ENCODE measurements around the gene ADCY6. TPM values are rescaled to one million over a fixed set of nuclear protein-coding genes. Genes with fewer than 3 reads are reported as not detected.

Gene ADCY6
- polyA plus RNA-seq, 3 donors = 0.03 to 0.29 TPM; not detected in 1

GRCh38 chr12:48717252-48717695 is 71.6 kb downstream of the ADCY6 start:
- intact Hi-C loops (cut with micrococcal nuclease) = loop anchor here in 1 of 2 donors (2.0 kb wide), 1 partner anchor 34 kb away; the partner anchor contains the start of gene KANSL2
- TF ChIP-seq, protein P1, sequence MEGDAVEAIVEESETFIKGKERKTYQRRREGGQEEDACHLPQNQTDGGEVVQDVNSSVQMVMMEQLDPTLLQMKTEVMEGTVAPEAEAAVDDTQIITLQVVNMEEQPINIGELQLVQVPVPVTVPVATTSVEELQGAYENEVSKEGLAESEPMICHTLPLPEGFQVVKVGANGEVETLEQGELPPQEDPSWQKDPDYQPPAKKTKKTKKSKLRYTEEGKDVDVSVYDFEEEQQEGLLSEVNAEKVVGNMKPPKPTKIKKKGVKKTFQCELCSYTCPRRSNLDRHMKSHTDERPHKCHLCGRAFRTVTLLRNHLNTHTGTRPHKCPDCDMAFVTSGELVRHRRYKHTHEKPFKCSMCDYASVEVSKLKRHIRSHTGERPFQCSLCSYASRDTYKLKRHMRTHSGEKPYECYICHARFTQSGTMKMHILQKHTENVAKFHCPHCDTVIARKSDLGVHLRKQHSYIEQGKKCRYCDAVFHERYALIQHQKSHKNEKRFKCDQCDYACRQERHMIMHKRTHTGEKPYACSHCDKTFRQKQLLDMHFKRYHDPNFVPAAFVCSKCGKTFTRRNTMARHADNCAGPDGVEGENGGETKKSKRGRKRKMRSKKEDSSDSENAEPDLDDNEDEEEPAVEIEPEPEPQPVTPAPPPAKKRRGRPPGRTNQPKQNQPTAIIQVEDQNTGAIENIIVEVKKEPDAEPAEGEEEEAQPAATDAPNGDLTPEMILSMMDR (IDR thresholded peaks at IDR 0.05) = peak; percentile 5
- Histone ChIP-seq H3K27ac (ENCODE audit: low read depth in 1 of 2, low read length in 2 of 2) (peak overlapping the region; percentile 96 to 98), H2AFZ (ENCODE audit: insufficient read depth, low read depth, low read length, poor library complexity, severe bottlenecking) (peak overlapping the region; percentile 58), H3K4me3 (replicated peaks in 1 of 3; ENCODE audit: low read depth in 2 of 3, low read length in 3 of 3) (peak overlapping the region; percentile 68 to 90 (median 87)), H3K27me3 (ENCODE audit: control insufficient read depth in 2 of 2, insufficient read depth in 2 of 2, low read length in 2 of 2) (no peaks in the 10 kb centered on the region), H3K79me2 (ENCODE audit: insufficient read depth, low read length) (peaks cover 41% of the 10 kb centered on the region), H4K20me1 (ENCODE audit: insufficient read depth, low read length) (peaks cover 8% of the 10 kb centered on the region), H3K4me2 (replicated peaks; ENCODE audit: extremely low read depth, low read length, poor library complexity, severe bottlenecking) (peak overlapping the region; percentile 92), H3K4me1 (ENCODE audit: control insufficient read depth in 1 of 2, insufficient read depth in 2 of 2, low read length in 2 of 2) (peaks cover 17 to 24% of the 10 kb centered on the region in 2 donors), H3K9ac (ENCODE audit: insufficient read depth, low read length, poor library complexity, severe bottlenecking) (peak overlapping the region; percentile 91), H3K9me3 (replicated peaks in 1 of 2; ENCODE audit: control insufficient read depth in 1 of 2, insufficient read depth in 1 of 2, low read length in 2 of 2) (peaks cover 19% of the 10 kb centered on the region in 2 donors), H3K36me3 (replicated peaks in 1 of 2; ENCODE audit: control insufficient read depth in 1 of 2, insufficient read depth in 2 of 2, low read length in 2 of 2) (peaks cover 13 to 27% of the 10 kb centered on the region in 2 donors)
- WGBS (ENCODE audit: insufficient coverage) = 6% methylated on average over 15 of the region's 21 CpGs
- peaks cover 26% of the 10 kb centered on the region for H3K4me1 Mint-ChIP-seq
- H3K36me3 Mint-ChIP-seq = peaks cover 18 to 32% of the 10 kb centered on the region in 2 donors
- peak in 1 of 3 donors; percentile 6 for DNase-seq
- peaks cover 0 to 3% (median 0%) of the 10 kb centered on the region in 3 donors for H3K27me3 Mint-ChIP-seq (ENCODE audit: low read depth in 3 of 3)
- H3K27ac Mint-ChIP-seq = peak overlapping the region; percentile 98 to 99 (median 99)
- peaks cover 19 to 25% (median 22%) of the 10 kb centered on the region in 7 donors for H3K9me3 Mint-ChIP-seq
- peak overlapping the region; percentile 91 to 94 for H3K4me3 Mint-ChIP-seq

DNA sequence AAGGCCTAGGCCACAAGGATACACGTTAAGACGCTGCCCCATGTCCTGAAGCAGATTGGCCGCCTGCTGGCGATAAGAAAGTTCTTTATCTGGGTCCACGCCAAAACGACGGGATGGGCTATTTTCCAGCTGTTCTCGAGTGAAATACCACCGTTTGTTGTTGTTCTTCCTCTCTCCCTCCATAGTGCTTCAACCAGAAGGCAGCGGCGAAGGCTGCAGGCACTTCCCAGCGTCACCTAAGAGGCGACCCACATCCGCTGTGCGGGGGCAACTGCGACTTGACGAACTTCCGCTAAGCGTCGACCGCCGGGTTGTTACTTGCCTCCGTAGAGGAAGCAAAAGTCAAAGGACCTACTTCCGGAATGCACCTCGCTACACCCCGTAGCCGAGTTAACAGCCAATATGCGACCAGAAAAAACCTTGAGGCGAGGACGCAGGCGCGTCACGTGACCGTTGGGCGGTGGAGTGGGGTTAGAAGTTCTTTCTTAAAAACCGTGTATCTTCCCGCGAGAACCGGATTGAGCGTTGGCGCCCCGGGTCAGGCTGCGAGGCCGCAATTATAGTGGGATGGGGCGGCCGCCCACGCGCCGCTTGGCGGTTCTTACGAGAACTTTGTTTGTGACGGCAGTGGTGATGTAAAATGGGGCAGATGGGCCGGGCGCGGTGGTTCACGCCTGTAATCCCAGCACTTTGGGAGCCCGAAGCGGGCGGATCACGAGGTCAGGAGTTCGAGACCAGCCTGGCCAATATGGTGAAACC is 72.2 kb downstream of the ADCY6 start, which contains the start of gene CCNT1:
TSS of gene CCNT1 (minus strand) at position 215 of the 759 bp plus-strand sequence. CDS start at position 183, 32 bp downstream.
- H3K9me3 Mint-ChIP-seq = peaks cover 19 to 25% (median 21%) of the 10 kb centered on the region in 7 donors
- H3K27me3 Mint-ChIP-seq (ENCODE audit: low read depth in 3 of 3) = peaks cover 0 to 3% (median 0%) of the 10 kb centered on the region in 3 donors

More for the DNA sequence above, 72.2 kb downstream of the ADCY6 start, which contains the start of gene CCNT1:
- Histone ChIP-seq H3K9me3 (replicated peaks in 1 of 2; ENCODE audit: control insufficient read depth in 1 of 2, insufficient read depth in 1 of 2, low read length in 2 of 2) (peaks cover 15 to 19% of the 10 kb centered on the region in 2 donors), H3K79me2 (ENCODE audit: insufficient read depth, low read length) (peaks cover 47% of the 10 kb centered on the region), H3K9ac (ENCODE audit: insufficient read depth, low read length, poor library complexity, severe bottlenecking) (peak within 1 kb of the TSS; percentile 91), H3K27ac (ENCODE audit: low read depth in 1 of 2, low read length in 2 of 2) (peak within 1 kb of the TSS; percentile 96 to 98), H3K27me3 (ENCODE audit: control insufficient read depth in 2 of 2, insufficient read depth in 2 of 2, low read length in 2 of 2) (no peaks in the 10 kb centered on the region), H3K4me1 (ENCODE audit: control insufficient read depth in 1 of 2, insufficient read depth in 2 of 2, low read length in 2 of 2) (peaks cover 17 to 24% of the 10 kb centered on the region in 2 donors), H3K4me2 (replicated peaks; ENCODE audit: extremely low read depth, low read length, poor library complexity, severe bottlenecking) (peak within 1 kb of the TSS; percentile 92), H3K4me3 (replicated peaks in 1 of 3; ENCODE audit: low read depth in 2 of 3, low read length in 3 of 3) (peak within 1 kb of the TSS; percentile 68 to 90 (median 87)), H4K20me1 (ENCODE audit: insufficient read depth, low read length) (peaks cover 8% of the 10 kb centered on the region), H2AFZ (ENCODE audit: insufficient read depth, low read depth, low read length, poor library complexity, severe bottlenecking) (peak within 1 kb of the TSS; percentile 80), H3K36me3 (replicated peaks in 1 of 2; ENCODE audit: control insufficient read depth in 1 of 2, insufficient read depth in 2 of 2, low read length in 2 of 2) (peaks cover 15 to 33% of the 10 kb centered on the region in 2 donors)
- Mint-ChIP-seq H3K4me1 (peaks cover 26% of the 10 kb centered on the region), H3K27ac (peak within 1 kb of the TSS; percentile 98 to 99 (median 99)), H3K36me3 (peaks cover 22 to 38% of the 10 kb centered on the region in 2 donors), H3K4me3 (peak within 1 kb of the TSS; percentile 94 to 97)
- TF ChIP-seq, protein P1 (IDR thresholded peaks at IDR 0.05) = peak; percentile 29
- DNase-seq = peak; percentile 100
- WGBS (ENCODE audit: insufficient coverage) = under 1% methylated on average over 53 of the region's 61 CpGs
- intact Hi-C loops (cut with micrococcal nuclease) = loop anchor here in 1 of 2 donors (2.0 kb wide), 1 partner anchor 34 kb away; the partner anchor contains the start of gene KANSL2

All from CD14-positive monocyte (primary cell).